IMR-90 (cell line): ENCODE data around the gene HDGFL2.

Experiments used
- BHLHE40 ChIP-seq: fragments of 150-350 bp; IDR thresholded peaks from 2 replicates; pipeline ENCODE4 v1.6.1; 2016; ENCODE audit warnings: mild to moderate bottlenecking, low read depth, low read length
- CEBPB ChIP-seq: IDR thresholded peaks from 2 replicates; pipeline ENCODE4 v1.6.1; 2012; ENCODE audit warnings: low read depth, low read length, improper control_type of control experiment
- CHD1 ChIP-seq: IDR thresholded peaks from 2 replicates; pipeline ENCODE4 v1.6.1; 2012; ENCODE audit warnings: low read depth, low read length, improper control_type of control experiment
- CTCF ChIP-seq: conservative IDR thresholded peaks from 2 replicates; pipeline ENCODE4 v1.5.1; 2012; ENCODE audit warnings: mild to moderate bottlenecking, low read depth, low read length, improper control_type of control experiment
- FOS ChIP-seq: fragments of 150-350 bp; IDR thresholded peaks from 2 replicates; pipeline ENCODE4 v1.6.1; 2016; ENCODE audit warnings: low read depth, low read length
- MAFK ChIP-seq: IDR thresholded peaks from 2 replicates; pipeline ENCODE4 v1.6.1; 2012; ENCODE audit warnings: low read depth, low read length, improper control_type of control experiment
- MXI1 ChIP-seq: IDR thresholded peaks from 2 replicates; pipeline ENCODE4 v1.6.1; 2012; ENCODE audit warnings: low read depth, mild to moderate bottlenecking, low read length, moderate library complexity, borderline replicate concordance
- NFE2L2 ChIP-seq: fragments of 150-350 bp; IDR thresholded peaks from 2 replicates; pipeline ENCODE4 v1.6.1; 2016; ENCODE audit warnings: low read depth, mild to moderate bottlenecking, low read length
- POLR2A ChIP-seq: IDR thresholded peaks from 2 replicates; pipeline ENCODE4 v1.6.1; 2012; ENCODE audit warnings: mild to moderate bottlenecking, low read depth, low read length
- RAD21 ChIP-seq: IDR thresholded peaks from 2 replicates; pipeline ENCODE4 v1.6.1; 2012; ENCODE audit warnings: low read length, improper control_type of control experiment
- RCOR1 ChIP-seq: IDR thresholded peaks from 2 replicates; pipeline ENCODE4 v1.6.1; 2012; ENCODE audit warnings: mild to moderate bottlenecking, low read length, improper control_type of control experiment; ENCODE audit not compliant: insufficient replicate concordance
- TF ChIP-seq, protein P1 (sequence below): fragments of 150-350 bp; IDR thresholded peaks from 2 replicates; pipeline ENCODE4 v1.6.1; 2016; ENCODE audit warnings: low read depth, mild to moderate bottlenecking, low read length, moderate library complexity, borderline replicate concordance
- TF ChIP-seq, protein P2 (sequence below): fragments of 150-350 bp; IDR thresholded peaks from 2 replicates; pipeline ENCODE4 v1.6.1; 2017; ENCODE audit warnings: mild to moderate bottlenecking, antibody characterized with exemption, low read length, low read depth

DNA sequence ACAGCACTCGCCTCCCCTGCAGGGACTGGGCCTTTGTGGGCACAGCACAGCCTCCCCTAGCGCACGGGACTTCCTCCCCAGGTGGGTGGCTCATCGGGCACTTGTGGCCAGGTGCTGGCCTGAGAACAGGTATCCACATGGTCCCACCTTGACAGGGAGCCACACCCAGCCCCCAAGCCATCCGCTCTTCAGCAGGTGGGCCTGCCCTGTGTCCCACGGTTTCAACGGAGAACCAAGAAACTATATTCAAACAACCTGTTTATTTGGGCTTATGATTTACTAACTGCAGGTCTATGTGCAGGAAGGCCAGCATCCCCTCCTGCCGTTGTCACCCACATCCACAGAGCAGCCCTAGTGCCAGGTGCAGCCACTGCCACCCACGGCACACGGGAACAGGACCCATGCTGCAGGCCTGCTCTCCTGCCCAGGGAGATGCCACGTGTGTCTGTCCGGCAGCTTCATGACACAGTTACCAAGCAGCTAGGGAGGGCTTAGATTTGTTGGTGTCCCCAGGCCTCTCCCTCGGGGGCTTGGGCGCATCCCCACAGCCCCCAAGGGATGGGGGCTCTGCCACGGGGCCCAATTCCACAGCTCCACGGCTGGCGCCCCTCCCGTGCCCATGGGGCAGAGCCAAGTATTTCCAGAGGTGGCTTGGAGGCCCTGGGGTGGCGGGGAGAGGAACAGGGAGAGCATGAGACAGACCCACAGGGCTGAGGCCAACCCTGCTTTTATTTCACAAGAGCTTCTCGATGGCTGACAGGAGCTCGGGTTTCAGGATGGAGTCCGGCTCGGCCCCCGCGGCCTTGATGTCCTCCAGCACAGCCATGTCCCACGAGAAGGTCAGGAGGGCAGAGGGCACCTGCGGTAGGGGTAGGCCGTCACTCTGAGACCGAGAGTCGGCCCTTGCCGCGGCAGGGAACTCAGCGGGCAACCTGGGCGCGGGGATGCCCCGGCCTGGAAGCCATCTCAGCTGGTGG is 27.0 kb upstream of the HDGFL2 start:
- TF ChIP-seq CTCF (no peak), POLR2A (no peak), RAD21 (no peak), RCOR1 (no peak), MAFK (no peak), MXI1 (no peak), CEBPB (no peak), FOS (no peak), BHLHE40 (no peak), CHD1 (no peak), NFE2L2 (no peak)
- TF ChIP-seq, protein P1, sequence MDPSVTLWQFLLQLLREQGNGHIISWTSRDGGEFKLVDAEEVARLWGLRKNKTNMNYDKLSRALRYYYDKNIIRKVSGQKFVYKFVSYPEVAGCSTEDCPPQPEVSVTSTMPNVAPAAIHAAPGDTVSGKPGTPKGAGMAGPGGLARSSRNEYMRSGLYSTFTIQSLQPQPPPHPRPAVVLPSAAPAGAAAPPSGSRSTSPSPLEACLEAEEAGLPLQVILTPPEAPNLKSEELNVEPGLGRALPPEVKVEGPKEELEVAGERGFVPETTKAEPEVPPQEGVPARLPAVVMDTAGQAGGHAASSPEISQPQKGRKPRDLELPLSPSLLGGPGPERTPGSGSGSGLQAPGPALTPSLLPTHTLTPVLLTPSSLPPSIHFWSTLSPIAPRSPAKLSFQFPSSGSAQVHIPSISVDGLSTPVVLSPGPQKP, result no peak
- TF ChIP-seq, protein P2, sequence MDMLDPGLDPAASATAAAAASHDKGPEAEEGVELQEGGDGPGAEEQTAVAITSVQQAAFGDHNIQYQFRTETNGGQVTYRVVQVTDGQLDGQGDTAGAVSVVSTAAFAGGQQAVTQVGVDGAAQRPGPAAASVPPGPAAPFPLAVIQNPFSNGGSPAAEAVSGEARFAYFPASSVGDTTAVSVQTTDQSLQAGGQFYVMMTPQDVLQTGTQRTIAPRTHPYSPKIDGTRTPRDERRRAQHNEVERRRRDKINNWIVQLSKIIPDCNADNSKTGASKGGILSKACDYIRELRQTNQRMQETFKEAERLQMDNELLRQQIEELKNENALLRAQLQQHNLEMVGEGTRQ, result no peak
